Measurements from ENCODE around the gene ONECUT3.

ONECUT3 gene

DNA sequence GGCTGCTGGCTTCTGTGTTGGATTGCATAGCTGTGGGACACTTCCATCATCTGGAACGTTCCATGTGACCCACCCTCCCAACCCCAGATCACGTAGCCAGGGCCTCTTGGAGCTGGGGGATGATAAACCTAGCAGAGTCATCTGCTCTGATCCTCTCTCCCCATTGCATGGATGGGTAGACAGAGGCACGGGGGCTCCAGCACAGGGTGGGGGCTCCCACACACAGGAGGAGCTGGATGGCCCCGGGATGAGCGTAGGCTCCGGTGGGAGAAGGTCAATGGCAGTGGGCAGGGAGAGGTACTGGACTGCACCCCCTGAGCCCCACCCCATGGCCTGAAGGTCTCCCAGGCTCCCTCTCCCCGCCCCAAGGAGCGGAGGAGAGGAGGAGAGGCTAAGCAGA is 33.4 kb downstream of the ONECUT3 start:
- H3K4me3 ChIP-seq (ENCODE audit: control insufficient read depth, low read depth, low read length): no peak overlapping the region

DNA sequence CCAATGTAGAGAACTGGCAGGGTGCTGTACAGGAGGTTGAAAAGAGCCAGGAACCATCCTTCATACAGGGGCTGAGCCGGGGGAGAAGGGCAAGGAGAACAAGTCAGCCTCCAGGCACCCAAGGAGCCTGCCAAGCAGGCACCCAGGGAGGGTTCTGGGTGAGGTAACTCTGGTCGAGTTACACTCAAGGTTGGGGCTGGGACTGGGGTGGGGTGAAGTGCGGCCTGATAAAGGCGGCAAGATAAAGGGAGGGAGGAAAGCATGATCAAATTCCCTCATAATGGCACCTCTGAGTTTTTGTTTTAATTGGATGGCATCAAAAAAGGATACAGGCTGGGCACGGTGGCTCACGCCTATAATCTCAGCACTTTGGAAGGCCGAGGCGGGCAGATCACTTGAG is 33.8 kb downstream of the ONECUT3 start:
- no peak overlapping the region for H3K4me3 ChIP-seq (ENCODE audit: control insufficient read depth, low read depth, low read length)
- TF ChIP-seq, protein P1, sequence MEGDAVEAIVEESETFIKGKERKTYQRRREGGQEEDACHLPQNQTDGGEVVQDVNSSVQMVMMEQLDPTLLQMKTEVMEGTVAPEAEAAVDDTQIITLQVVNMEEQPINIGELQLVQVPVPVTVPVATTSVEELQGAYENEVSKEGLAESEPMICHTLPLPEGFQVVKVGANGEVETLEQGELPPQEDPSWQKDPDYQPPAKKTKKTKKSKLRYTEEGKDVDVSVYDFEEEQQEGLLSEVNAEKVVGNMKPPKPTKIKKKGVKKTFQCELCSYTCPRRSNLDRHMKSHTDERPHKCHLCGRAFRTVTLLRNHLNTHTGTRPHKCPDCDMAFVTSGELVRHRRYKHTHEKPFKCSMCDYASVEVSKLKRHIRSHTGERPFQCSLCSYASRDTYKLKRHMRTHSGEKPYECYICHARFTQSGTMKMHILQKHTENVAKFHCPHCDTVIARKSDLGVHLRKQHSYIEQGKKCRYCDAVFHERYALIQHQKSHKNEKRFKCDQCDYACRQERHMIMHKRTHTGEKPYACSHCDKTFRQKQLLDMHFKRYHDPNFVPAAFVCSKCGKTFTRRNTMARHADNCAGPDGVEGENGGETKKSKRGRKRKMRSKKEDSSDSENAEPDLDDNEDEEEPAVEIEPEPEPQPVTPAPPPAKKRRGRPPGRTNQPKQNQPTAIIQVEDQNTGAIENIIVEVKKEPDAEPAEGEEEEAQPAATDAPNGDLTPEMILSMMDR (conservative IDR thresholded peaks at IDR 0.05; ENCODE audit: control insufficient read depth, insufficient read depth, low read depth, low read length): no peak
- DNase-seq (ENCODE audit: low read depth): no peak

More for the DNA sequence above, 33.4 kb downstream of the ONECUT3 start:
- TF ChIP-seq, protein P1 (conservative IDR thresholded peaks at IDR 0.05; ENCODE audit: control insufficient read depth, insufficient read depth, low read depth, low read length): no peak
- no peak for DNase-seq (ENCODE audit: low read depth)

DNA sequence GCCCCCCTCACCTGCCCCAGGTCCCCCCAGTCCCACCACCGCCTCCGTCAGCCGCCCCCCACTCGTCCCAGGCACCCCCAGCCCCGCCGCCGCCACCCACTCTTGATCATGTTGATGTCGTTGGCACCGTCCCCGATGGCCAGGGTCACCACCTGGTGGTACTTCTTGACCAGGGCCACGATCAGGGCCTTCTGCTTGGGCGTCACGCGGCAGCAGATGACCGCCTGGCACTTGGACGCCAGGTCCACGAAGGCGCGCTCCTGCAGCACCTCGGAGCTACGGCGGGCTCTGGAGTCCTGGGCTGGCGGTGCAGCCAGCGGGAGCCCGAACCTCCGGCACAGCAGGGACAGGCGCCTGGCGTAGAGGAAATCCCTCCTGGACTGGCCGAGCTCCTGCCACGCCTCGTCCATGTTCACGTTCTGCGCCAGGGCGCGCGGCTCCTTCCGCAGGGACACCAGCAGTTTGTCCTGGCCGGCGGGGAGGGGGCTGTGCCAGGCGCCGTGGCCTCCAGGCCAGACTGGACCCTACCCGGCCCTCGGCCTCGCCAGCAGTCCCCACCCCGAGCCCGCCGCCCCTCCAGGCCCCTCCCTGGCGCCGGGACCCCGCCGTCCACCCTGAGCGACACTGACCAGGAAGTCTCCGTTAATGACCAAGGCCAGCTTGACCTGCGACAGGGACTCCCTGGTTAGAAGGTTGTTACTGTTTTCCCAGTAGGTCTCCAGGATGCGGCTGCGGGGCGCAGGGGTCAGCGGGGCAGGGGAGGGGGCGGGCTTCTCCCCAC is 36.1 kb downstream of the ONECUT3 start:
- no peak overlapping the region for H3K4me3 ChIP-seq (ENCODE audit: control insufficient read depth, low read depth, low read length)
- TF ChIP-seq, protein P1 (conservative IDR thresholded peaks at IDR 0.05; ENCODE audit: control insufficient read depth, insufficient read depth, low read depth, low read length): no peak
- DNase-seq (ENCODE audit: low read depth): no peak

DNA sequence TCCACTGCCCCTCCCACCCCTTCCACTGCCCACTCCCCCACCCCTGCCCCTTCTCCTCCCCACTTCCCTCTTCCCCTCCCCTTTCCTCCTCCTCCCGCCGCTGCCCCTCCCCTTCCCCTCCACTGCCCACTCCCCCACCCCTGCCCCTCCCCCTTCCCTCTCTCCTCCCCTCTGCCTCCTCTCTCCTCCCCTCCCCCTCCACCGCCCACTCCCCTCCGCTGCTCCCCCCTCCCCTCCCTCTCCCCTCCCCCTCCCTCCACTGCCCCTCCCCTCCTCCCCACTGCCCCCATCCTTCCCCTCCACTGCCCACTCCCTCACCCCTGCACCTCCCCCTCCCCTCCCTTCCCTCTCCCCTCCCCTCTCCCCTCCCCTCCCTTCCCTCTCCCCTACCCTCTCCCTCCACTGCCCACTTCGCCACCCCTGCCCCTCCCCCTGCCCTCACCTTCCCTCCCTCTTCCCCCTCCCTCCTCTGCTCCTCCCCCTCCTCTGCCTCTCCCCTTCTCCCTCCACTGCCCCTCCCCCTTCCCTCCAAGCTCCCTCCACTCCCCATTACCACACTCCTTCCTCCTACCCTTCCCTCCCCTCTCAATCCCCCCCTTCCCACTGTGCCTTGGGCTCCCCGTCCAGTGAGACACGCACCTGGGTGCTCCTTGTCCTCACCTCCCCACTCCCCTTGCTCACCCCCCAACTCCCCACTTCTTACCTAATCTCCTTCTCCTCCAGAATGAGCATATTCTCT is 36.9 kb downstream of the ONECUT3 start:
- DNase-seq (ENCODE audit: low read depth): no peak
- TF ChIP-seq, protein P1 (conservative IDR thresholded peaks at IDR 0.05; ENCODE audit: control insufficient read depth, insufficient read depth, low read depth, low read length): no peak
- H3K4me3 ChIP-seq (ENCODE audit: control insufficient read depth, low read depth, low read length): no peak overlapping the region

DNA sequence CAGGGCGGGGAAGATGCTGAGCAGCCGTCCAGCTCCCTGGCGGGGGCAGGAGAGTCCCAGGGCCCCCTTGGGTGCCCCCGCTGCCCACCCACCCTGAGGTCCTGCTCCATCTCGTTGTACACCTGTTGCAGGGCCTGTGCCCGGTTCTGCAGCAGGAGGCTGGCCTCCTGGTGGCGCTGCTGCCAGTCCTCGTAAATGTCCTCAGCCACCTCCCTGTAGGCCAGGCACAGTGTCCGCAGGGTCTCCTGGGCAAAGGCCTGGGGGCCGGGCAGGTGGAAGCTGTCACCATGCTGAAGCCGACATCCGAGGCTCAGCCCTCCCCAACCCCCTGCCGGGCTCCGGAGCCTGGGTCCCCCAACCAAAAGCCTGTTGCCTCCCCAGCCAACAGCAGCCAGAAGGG is 38.6 kb downstream of the ONECUT3 start:
- TF ChIP-seq, protein P1 (conservative IDR thresholded peaks at IDR 0.05; ENCODE audit: control insufficient read depth, insufficient read depth, low read depth, low read length): no peak
- no peak overlapping the region for H3K4me3 ChIP-seq (ENCODE audit: control insufficient read depth, low read depth, low read length)
- no peak for DNase-seq (ENCODE audit: low read depth)

DNA sequence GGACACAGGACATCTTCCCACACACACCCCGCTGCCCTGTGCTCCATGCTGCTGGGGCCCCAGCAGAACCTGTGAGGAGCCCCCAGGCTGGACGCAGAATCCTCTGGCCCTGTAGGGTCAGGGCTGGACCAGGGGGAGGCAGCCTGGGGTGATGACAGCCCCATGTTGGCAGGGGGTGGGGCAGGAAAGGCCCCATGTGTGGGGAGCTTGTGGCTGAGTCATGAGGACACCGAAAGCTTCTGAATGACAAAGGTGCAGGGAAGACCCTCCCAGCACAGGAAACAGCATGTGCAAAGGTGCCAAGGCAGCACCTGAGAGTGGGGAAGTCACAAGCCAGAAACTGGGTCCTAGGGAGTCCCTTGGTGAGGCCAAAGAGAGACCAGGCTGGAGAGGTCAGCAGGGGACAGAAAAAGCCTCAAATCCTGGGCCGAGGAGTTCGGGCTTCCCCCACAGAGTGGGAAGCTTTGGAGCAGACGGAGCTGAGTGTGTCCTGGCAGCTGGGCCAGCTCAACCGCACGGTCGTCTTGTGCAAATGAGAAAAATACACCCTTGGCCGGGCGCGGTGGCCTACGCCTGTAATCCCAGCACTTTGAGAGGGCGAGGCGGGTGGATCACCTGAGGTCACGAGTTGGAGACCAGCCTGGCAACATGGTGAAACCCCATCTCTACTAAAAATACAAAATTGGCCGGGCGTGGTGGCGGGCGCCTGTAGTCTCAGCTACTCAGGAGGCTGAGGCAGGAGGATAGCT is 41.3 kb downstream of the ONECUT3 start:
- DNase-seq (ENCODE audit: low read depth): no peak
- TF ChIP-seq, protein P1 (conservative IDR thresholded peaks at IDR 0.05; ENCODE audit: control insufficient read depth, insufficient read depth, low read depth, low read length): no peak
- no peak overlapping the region for H3K4me3 ChIP-seq (ENCODE audit: control insufficient read depth, low read depth, low read length)

Measured in fibroblast of mammary gland (primary cell).